RWPE1 (cell line): ENCODE data around the gene SLC6A19.

Experiments used
- CTCF ChIA-PET: fragments of 350-600 bp; sonication (Branson Sonifier 250); formaldehyde crosslinking; extraction: SDS; loops from one replicate; lab custom pipeline; 2021; lab: Yijun Ruan, JAX
- POLR2A ChIA-PET: fragments of 400-600 bp; formaldehyde crosslinking; extraction: SDS; loops from one replicate; lab custom pipeline; 2020; ENCODE audit warnings: antibody characterized with exemption; ENCODE audit not compliant: low non-redundant PET; lab: Yijun Ruan, JAX
- DNase-seq: peaks from one replicate; pipeline ENCODE4 v3.0.0; 2012; ENCODE audit warnings: low spot score
- H3K27ac ChIP-seq: fragments of 450-650 bp; 2 replicates; pipeline ENCODE4 v1.5.1; 2017
- TF ChIP-seq, protein P1 (sequence below): fragments of 450-650 bp; conservative IDR thresholded peaks from 2 replicates; pipeline ENCODE4 v1.5.1; 2017; ENCODE audit warnings: low read depth, mild to moderate bottlenecking

Gene SLC6A19

DNA sequence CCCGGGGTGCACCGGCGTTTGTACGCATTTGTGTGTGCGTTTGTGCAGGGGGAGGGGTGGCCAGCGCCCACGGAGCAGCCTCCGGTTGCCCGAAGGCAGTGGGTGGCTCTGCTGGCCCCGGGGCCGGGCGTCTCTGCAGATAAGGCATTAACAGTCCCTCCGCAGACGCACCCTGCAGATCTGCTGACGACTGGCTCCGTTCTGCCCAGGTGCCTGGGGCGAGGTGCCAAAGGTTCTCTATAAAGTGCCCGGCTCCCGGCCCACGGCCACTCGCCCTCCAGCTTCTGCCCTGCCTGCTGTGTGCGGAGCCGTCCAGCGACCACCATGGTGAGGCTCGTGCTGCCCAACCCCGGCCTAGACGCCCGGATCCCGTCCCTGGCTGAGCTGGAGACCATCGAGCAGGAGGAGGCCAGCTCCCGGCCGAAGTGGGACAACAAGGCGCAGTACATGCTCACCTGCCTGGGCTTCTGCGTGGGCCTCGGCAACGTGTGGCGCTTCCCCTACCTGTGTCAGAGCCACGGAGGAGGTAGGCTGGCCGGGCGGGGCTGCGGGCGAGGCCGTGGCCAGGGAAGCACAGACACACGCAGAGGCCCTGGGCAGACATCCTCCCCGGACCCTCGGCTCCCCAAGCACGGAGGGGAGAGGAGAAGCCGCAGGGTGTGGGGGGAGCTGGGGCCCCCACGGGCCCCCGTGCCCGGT lies at the start of gene SLC6A19:
TSS of gene SLC6A19 (plus strand) at position 269 of the 699 bp plus-strand sequence. CDS start at position 325, 56 bp downstream.
- ChIA-PET POLR2A (no interaction called here), CTCF (no interaction called here)
- no peak for DNase-seq
- TF ChIP-seq, protein P1, sequence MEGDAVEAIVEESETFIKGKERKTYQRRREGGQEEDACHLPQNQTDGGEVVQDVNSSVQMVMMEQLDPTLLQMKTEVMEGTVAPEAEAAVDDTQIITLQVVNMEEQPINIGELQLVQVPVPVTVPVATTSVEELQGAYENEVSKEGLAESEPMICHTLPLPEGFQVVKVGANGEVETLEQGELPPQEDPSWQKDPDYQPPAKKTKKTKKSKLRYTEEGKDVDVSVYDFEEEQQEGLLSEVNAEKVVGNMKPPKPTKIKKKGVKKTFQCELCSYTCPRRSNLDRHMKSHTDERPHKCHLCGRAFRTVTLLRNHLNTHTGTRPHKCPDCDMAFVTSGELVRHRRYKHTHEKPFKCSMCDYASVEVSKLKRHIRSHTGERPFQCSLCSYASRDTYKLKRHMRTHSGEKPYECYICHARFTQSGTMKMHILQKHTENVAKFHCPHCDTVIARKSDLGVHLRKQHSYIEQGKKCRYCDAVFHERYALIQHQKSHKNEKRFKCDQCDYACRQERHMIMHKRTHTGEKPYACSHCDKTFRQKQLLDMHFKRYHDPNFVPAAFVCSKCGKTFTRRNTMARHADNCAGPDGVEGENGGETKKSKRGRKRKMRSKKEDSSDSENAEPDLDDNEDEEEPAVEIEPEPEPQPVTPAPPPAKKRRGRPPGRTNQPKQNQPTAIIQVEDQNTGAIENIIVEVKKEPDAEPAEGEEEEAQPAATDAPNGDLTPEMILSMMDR, result no peak
- H3K27ac ChIP-seq, result no peak within 1 kb of the TSS

DNA sequence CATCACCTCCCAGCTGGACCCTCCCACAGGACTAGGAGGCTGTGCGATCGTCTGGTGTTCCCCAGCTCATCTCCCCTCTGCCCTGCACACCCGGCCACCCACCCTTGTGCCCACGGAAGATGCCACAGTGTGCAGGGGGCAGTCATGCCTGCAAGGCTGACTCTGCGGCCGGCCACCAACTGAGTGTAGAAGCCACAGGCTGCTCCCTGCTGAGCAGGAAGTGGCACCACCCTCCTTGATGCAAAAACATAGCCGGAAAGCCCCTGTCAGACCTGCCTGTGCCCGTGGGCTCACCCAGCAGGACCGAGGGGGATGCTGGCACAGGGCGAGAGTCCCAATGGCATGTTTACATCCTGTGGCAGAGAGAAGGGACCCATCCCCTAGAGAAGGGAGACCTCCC lies 49.2 kb upstream of the SLC6A19 start:
- TF ChIP-seq, protein P1, result no peak
- no peak for DNase-seq
- CTCF ChIA-PET, result interaction anchor here (0.7 kb wide), 1 partner anchor 16 kb away, joined by 3 read pairs; no protein-coding TSS in a partner anchor
- POLR2A ChIA-PET, result interaction anchor here (0.8 kb wide), 1 partner anchor 175 kb away, joined by 3 read pairs; no protein-coding TSS in a partner anchor
- no peak overlapping the region for H3K27ac ChIP-seq

DNA sequence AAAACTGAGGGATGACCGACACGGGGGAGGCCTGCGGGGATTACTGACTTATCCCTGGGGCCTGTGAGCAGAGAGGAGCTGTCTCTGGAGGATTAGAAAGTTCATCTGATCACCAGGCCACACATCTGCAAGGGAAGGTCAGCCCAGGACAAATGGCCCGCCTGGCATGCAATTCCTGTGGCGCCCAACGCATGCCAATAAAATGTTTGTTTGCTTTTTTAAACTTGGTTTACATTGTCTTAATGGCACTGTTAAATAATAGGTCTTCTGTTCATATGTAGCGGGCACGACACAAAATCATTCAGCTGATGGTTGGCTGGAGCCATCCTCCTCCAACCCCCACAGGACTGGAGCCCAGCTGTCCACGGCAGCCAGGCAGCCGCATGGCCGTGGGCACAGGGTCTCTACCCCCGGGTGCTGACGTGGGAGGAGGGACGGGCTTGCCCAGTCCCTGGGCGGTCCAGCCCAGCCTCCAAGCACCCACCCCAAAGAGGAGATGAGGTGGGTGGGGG lies 48.6 kb upstream of the SLC6A19 start:
- POLR2A ChIA-PET, result no interaction called here
- TF ChIP-seq, protein P1, result no peak
- H3K27ac ChIP-seq, result no peak overlapping the region
- CTCF ChIA-PET, result no interaction called here
- no peak for DNase-seq

DNA sequence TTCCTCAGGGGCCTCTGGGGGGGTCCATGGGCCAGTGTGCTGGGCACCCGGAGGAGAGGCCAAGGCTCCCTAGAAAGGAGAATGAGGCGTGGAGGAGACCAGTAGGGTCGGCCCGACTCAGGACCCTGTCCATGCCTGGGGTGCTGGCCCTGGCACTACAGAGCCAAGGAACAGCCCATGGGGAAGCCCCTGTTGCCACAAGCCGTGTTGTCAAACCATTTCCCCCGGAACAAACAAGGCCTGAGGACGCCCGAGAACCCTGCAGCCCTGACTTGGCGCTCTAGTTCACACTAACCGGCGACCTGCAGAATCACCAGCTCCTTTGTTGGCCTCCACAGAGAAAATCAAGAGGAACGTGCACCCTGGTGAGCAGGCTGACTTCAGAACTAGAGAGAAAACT lies 48.0 kb upstream of the SLC6A19 start:
- no peak for DNase-seq
- ChIA-PET POLR2A (no interaction called here), CTCF (no interaction called here)
- TF ChIP-seq, protein P1, result no peak
- H3K27ac ChIP-seq, result no peak overlapping the region

DNA sequence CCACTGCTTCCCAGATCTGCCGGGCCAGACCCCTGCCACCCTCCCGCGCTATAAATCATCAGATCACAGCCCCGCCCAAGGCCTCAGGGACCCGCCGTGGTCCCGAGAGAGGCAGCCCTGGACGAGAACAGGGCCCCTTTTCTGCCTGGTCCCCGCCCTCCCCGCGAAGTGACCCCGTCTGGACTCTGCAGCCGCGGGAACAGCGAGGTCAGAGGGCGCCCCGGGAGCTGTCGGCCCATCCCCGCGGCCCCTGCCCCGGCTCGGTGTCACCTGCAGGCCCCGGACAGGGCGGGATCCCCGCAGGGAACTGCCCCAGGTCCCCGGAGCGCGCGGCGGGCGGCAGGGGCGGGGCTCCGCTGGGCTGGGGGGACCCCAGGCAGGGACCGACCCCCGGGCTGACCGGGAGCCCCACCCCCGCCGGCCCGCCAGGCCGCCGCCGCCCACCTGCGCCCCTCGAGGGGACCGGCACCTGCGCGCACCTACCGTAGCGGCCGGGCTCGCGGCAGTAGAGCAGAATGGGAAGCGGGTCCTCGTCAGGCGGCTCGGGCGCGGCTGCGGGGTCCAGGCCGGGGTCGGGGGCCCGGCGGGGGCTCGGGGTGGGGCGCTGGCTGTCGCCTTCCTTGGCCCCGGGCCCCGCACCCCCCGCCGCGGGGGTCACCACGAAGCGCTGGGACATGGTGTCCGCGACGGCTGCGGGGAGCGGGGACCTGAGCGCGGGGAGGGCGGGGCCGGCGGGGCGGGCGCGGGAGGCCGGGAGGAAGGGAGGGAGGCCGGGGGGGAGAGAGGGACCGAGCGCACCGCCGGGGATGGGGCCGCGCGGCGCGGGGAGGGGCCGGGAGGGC lies 46.0 kb upstream of the SLC6A19 start:
- DNase-seq, result no peak
- POLR2A ChIA-PET, result no interaction called here
- CTCF ChIA-PET, result no interaction called here
- TF ChIP-seq, protein P1, result no peak
- H3K27ac ChIP-seq, result no peak overlapping the region

DNA sequence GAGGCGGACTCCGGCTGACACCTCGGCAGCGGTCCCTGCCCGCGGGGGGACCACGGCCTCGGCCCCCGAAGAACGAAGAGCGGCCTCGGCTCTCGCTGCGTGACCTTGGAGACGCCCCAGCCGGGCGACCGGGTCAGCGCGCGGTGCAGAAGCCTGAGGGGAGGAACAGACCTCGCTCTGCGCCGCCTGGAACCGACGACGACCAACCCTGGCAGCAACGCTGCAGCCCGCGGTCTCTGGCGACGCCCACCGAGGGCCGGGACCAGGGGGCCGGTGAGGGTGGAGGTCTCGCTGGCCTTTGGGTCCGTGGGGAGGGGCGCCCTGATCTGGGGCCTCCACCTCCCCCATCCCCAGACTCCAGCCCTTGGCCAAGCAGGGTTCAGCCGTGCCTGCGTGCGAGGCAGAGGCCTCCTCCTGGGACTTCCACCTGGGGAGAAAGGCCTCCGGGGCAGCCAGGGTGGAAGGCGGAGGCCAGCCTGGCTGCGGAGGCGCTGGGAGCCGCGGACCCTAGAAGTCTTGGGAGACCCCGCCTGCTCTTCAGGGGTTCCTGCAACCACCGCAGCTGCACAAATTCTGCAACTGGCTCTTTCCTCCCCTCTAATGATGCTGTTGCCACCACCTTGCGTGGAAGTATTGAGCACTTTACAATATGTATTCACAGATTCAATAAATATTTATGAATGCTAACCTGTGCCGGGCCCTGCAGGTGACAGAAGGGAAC lies 45.2 kb upstream of the SLC6A19 start:
- TF ChIP-seq, protein P1, result no peak
- DNase-seq, result no peak
- CTCF ChIA-PET, result no interaction called here
- H3K27ac ChIP-seq, result no peak overlapping the region
- POLR2A ChIA-PET, result no interaction called here
